ENCODE data around the gene FIG4. TPM values are rescaled to one million over a fixed set of nuclear protein-coding genes. Genes with fewer than 3 reads are reported as not detected.

The FIG4 gene
- total RNA-seq, 2 experiments from 2014 or later = 13.1 to 14.3 TPM

DNA sequence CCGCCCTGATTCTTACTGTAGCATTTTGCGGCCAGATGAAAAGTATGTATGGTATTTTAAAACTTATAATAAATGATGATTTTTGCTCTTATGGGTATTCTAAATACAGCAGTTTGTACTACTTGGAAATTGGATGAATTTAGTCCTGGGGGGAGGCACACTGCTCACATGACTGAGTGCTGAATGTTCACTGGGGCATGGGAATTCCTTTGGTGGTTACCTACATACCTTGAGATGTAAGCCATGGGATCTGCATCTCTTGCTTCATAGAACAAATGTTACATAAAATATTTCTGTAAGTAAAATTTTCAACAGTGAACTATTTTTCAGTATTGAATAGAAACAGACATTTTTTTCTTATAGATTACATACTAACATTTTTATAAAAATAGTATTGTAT lies 71.1 kb downstream of the FIG4 start:
- H3K27ac Mint-ChIP-seq = no peak overlapping the region
- ChIA-PET CTCF (no interaction called here), POLR2A (no interaction called here)
- H3K4me1 Mint-ChIP-seq (ENCODE audit: low read depth) = peaks cover 17% of the 10 kb centered on the region
- no peak overlapping the region for H3K4me3 Mint-ChIP-seq
- H3K9me3 Mint-ChIP-seq = peaks cover 9% of the 10 kb centered on the region
- H3K36me3 Mint-ChIP-seq (ENCODE audit: low read depth) = peaks cover 19% of the 10 kb centered on the region
- intact Hi-C loops (cut with micrococcal nuclease) = no loop called here
- ATAC-seq (no peak), DNase-seq (no peak)
- TF ChIP-seq, protein P1, sequence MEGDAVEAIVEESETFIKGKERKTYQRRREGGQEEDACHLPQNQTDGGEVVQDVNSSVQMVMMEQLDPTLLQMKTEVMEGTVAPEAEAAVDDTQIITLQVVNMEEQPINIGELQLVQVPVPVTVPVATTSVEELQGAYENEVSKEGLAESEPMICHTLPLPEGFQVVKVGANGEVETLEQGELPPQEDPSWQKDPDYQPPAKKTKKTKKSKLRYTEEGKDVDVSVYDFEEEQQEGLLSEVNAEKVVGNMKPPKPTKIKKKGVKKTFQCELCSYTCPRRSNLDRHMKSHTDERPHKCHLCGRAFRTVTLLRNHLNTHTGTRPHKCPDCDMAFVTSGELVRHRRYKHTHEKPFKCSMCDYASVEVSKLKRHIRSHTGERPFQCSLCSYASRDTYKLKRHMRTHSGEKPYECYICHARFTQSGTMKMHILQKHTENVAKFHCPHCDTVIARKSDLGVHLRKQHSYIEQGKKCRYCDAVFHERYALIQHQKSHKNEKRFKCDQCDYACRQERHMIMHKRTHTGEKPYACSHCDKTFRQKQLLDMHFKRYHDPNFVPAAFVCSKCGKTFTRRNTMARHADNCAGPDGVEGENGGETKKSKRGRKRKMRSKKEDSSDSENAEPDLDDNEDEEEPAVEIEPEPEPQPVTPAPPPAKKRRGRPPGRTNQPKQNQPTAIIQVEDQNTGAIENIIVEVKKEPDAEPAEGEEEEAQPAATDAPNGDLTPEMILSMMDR (IDR thresholded peaks at IDR 0.05) = no peak
- no peaks in the 10 kb centered on the region for H3K27me3 Mint-ChIP-seq

DNA sequence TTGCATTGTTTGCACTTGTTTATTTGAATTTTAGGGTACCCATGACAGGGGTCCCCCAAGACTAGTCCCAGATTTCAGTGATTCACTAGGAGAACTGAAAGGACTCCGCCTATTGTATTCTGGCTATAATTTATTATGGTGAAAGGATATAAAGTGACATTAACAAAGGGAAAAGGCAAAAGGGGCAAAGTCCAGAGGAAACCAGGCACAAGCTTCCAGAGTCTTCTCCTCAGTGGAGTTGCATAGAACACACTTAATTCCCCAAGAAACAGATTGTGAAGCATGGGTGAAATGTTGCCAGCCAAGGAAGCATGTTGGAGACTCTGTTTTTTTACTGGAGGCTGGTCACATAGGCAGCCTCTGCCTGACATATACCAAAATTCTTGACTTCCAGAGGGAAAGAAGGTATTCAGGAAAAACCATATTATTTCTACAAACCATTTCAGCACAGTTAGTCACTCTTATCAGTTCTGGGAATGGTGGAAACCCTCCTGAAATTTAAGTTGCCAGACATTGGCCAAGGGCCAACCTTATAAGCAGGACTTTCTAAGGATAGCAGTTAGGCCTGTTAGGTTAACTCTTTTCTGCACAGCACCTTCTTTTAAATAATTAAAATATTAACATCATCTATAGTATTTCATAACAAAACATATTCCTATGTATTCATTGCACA lies 71.8 kb downstream of the FIG4 start:
- TF ChIP-seq, protein P1 (IDR thresholded peaks at IDR 0.05) = no peak
- CTCF ChIA-PET = no interaction called here

GRCh38 chr6:109766167-109766566 lies 75.1 kb downstream of the FIG4 start:
- POLR2A ChIA-PET = no interaction called here
- Mint-ChIP-seq H3K27ac (no peak overlapping the region), H3K4me1 (ENCODE audit: low read depth) (no peaks in the 10 kb centered on the region), H3K9me3 (no peaks in the 10 kb centered on the region), H3K4me3 (no peak overlapping the region), H3K27me3 (no peaks in the 10 kb centered on the region), H3K36me3 (ENCODE audit: low read depth) (peaks cover 3% of the 10 kb centered on the region)
- CTCF ChIA-PET = no interaction called here
- intact Hi-C loops (cut with micrococcal nuclease) = no loop called here
- DNase-seq = no peak
- ATAC-seq = no peak
- TF ChIP-seq, protein P1 (IDR thresholded peaks at IDR 0.05) = no peak

More for the DNA sequence above, 71.8 kb downstream of the FIG4 start:
- H3K36me3 Mint-ChIP-seq (ENCODE audit: low read depth) = peaks cover 13% of the 10 kb centered on the region
- intact Hi-C loops (cut with micrococcal nuclease) = no loop called here
- peaks cover 17% of the 10 kb centered on the region for H3K4me1 Mint-ChIP-seq (ENCODE audit: low read depth)
- no peak overlapping the region for H3K4me3 Mint-ChIP-seq
- no peak overlapping the region for H3K27ac Mint-ChIP-seq
- H3K9me3 Mint-ChIP-seq = peaks cover 7% of the 10 kb centered on the region
- DNase-seq (no peak), ATAC-seq (no peak)
- POLR2A ChIA-PET = interaction anchor here (0.6 kb wide), 1 partner anchor 347 kb away, joined by 3 read pairs; no protein-coding TSS in a partner anchor
- H3K27me3 Mint-ChIP-seq = no peaks in the 10 kb centered on the region

GRCh38 chr6:109767961-109768360 lies 76.9 kb downstream of the FIG4 start:
- Mint-ChIP-seq H3K9me3 (no peaks in the 10 kb centered on the region), H3K27me3 (no peaks in the 10 kb centered on the region), H3K36me3 (ENCODE audit: low read depth) (peaks cover 10% of the 10 kb centered on the region), H3K4me3 (no peak overlapping the region), H3K4me1 (ENCODE audit: low read depth) (peaks cover 6% of the 10 kb centered on the region), H3K27ac (no peak overlapping the region)
- ATAC-seq = no peak
- ChIA-PET POLR2A (no interaction called here), CTCF (no interaction called here)
- no peak for DNase-seq
- TF ChIP-seq, protein P1 (IDR thresholded peaks at IDR 0.05) = no peak
- intact Hi-C loops (cut with micrococcal nuclease) = no loop called here

DNA sequence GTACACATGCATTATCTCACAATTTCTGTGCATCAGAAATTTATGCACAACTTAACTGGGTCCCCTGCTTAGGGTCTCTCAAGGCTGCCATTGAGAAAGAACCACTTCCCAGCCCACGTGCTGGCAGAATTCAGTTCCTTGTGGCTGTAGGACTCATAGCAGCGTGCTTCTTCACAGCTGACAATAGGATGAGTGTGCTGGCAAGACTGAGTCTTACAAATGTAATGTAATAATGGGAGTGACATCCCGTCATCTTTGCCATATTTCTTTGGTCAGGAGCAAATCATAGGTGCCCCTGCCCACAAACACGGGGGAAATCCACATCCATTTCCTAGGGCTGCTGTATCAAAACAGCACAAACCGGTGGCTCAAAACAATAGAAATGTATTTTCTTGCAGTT lies 77.4 kb downstream of the FIG4 start:
- Mint-ChIP-seq H3K27me3 (no peaks in the 10 kb centered on the region), H3K4me3 (no peak overlapping the region), H3K27ac (no peak overlapping the region), H3K9me3 (no peaks in the 10 kb centered on the region), H3K36me3 (ENCODE audit: low read depth) (peaks cover 10% of the 10 kb centered on the region), H3K4me1 (ENCODE audit: low read depth) (peaks cover 6% of the 10 kb centered on the region)
- CTCF ChIA-PET = no interaction called here
- intact Hi-C loops (cut with micrococcal nuclease) = no loop called here
- TF ChIP-seq, protein P1 (IDR thresholded peaks at IDR 0.05) = no peak
- POLR2A ChIA-PET = no interaction called here
- DNase-seq = no peak
- ATAC-seq = no peak

Data from activated CD8-positive, alpha-beta T cell treated with anti-CD3 and anti-CD28 coated beads for 36 hours (primary cell).